ENCODE data around the gene OR2M7. TPM values are rescaled to one million over a fixed set of nuclear protein-coding genes. Genes with fewer than 3 reads are reported as not detected.
"Not testable (repeated sequence)": the region's sequence is repeated elsewhere in the genome, so short reads cannot be mapped to it uniquely, and the experiment has no call there.

OR2M7 gene
- total RNA-seq, 4 donors from 2014 or later = not detected

GRCh38 chr1:248359415-248359814 is 35.0 kb upstream of the OR2M7 start:
- Histone ChIP-seq H3K9me3 (no peaks in the 10 kb centered on the region), H3K4me3 (no peak overlapping the region), H3K27ac (no peak overlapping the region), H3K4me1 (no peaks in the 10 kb centered on the region), H3K36me3 (no peaks in the 10 kb centered on the region), H3K27me3 (no peaks in the 10 kb centered on the region)
- DNase-seq = no peak
- TF ChIP-seq CTCF (IDR thresholded peaks at IDR 0.05) (no peak), POLR2A (IDR thresholded peaks at IDR 0.05) (no peak)

- no peak for TF ChIP-seq CTCF (IDR thresholded peaks at IDR 0.05)
- no peak for TF ChIP-seq POLR2A (IDR thresholded peaks at IDR 0.05)
- Histone ChIP-seq H3K9me3 (no peaks in the 10 kb centered on the region), H3K36me3 (no peaks in the 10 kb centered on the region), H3K27ac (no peak within 1 kb of the TSS), H3K4me3 (no peak within 1 kb of the TSS), H3K27me3 (no peaks in the 10 kb centered on the region), H3K4me1 (no peaks in the 10 kb centered on the region)
- DNase-seq = no peak
Observed at GRCh38 chr1:248348475-248348874, 24.1 kb upstream of the OR2M7 start, which contains the start of gene OR14C36. Gene OR14C36 (plus strand): TSS chr1:248348775. CDS start chr1:248348775, 0 bp downstream.

GRCh38 chr1:248343451-248343850 is 19.1 kb upstream of the OR2M7 start:
- no peaks in the 10 kb centered on the region for H3K27me3 ChIP-seq
- TF ChIP-seq POLR2A (IDR thresholded peaks at IDR 0.05) (no peak), CTCF (IDR thresholded peaks at IDR 0.05) (no peak)
- H3K4me1 ChIP-seq = no peaks in the 10 kb centered on the region
- H3K4me3 ChIP-seq = no peak overlapping the region
- DNase-seq = no peak
- H3K9me3 ChIP-seq = no peaks in the 10 kb centered on the region
- no peaks in the 10 kb centered on the region for H3K36me3 ChIP-seq
- no peak overlapping the region for H3K27ac ChIP-seq

DNA sequence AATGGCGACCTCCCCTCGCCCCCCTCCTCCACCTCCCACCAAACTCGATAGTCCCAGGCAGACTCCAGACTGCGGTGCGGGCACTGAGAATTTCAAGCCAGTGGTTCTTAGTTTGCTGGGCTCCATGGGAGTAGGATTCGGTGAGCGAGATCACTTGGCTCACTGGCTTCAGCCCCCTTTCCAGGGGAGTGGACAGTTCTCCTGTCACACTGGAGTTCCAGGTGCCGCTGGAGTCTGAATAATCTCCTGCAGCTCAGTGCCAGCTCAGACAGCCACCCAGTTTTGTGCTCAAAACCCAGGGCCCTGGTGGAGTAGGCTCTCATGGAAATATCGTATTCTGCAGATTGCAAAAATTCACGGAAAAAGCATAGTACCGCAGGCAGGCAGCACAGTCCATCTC is 7.6 kb downstream of the OR2M7 start:
- no peaks in the 10 kb centered on the region for H3K4me1 ChIP-seq
- no peaks in the 10 kb centered on the region for H3K9me3 ChIP-seq
- H3K4me3 ChIP-seq = no peak overlapping the region
- no peaks in the 10 kb centered on the region for H3K36me3 ChIP-seq
- H3K27ac ChIP-seq = no peak overlapping the region
- H3K27me3 ChIP-seq = no peaks in the 10 kb centered on the region
- DNase-seq = no peak
- TF ChIP-seq POLR2A (IDR thresholded peaks at IDR 0.05) (no peak), CTCF (IDR thresholded peaks at IDR 0.05) (no peak)

- not testable (repeated sequence) for H3K36me3 ChIP-seq, H3K27me3 ChIP-seq, H3K9me3 ChIP-seq, DNase-seq, H3K27ac ChIP-seq, H3K4me3 ChIP-seq, H3K4me1 ChIP-seq
Observed at GRCh38 chr1:248306740-248307139, 17.6 kb downstream of the OR2M7 start.

- H3K27ac ChIP-seq = no peak overlapping the region
- no peak overlapping the region for H3K4me3 ChIP-seq
- no peaks in the 10 kb centered on the region for H3K9me3 ChIP-seq
- H3K36me3 ChIP-seq = no peaks in the 10 kb centered on the region
- TF ChIP-seq CTCF (IDR thresholded peaks at IDR 0.05) = no peak
- TF ChIP-seq POLR2A (IDR thresholded peaks at IDR 0.05) = no peak
- no peaks in the 10 kb centered on the region for H3K27me3 ChIP-seq
- no peak for DNase-seq
- no peaks in the 10 kb centered on the region for H3K4me1 ChIP-seq
Observed at GRCh38 chr1:248306103-248306502, 18.3 kb downstream of the OR2M7 start.

DNA sequence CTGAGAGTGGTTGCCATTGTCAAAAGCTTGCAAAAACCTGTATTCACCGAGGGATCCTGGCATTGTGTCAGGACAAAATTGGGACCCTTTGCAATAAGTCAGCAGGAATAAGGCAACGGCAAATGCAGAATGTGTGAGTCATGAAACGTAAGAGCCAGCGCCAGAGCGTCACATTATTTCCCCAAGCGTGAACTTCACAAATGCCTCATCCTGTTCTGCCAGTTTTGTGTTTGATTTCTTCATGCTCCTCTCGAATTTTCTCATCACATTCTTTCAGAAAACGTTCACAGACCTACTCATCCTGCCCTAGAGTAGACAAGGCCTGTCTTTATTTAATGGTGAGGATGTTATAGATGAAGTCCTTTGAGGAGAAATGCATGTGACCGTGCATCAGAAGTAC is 18.7 kb downstream of the OR2M7 start:
- H3K4me1 ChIP-seq, DNase-seq, H3K27ac ChIP-seq, H3K4me3 ChIP-seq, H3K27me3 ChIP-seq, H3K36me3 ChIP-seq, H3K9me3 ChIP-seq: not testable (repeated sequence)
